Pancreas (tissue), 10 donors: ENCODE data around the gene MTPN. TPM values are rescaled to one million over a fixed set of nuclear protein-coding genes. Genes with fewer than 3 reads are reported as not detected.

Experiments used
- ATAC-seq, 4 donors: fragments of 200-7000 bp; cut with Tn5 transposase; one replicate each; pipeline versions ENCODE4 v1.8.0 to v1.9.1; 2020; ENCODE audit warnings: mild to moderate bottlenecking in 4 of 4, moderate library complexity in 4 of 4
- DNase-seq, 6 donors: peaks; one replicate each; pipeline ENCODE4 v3.0.0-alpha.2; 2020
- FAIRE-seq: peaks from 2 replicates; lab custom pipeline; 2012; peaks lifted over from hg19 to GRCh38; lab: Jason Lieb, UNC
- H3K27ac ChIP-seq, 4 donors: fragments of 200-600 bp; sonication (generic); 1 replicate in 3 of 4; 2 replicates in 1 of 4; pipeline versions ENCODE4 v1.5.0 to v1.8.0; 2020
- H3K27me3 ChIP-seq, 4 donors: fragments of 200-600 bp; one replicate each; pipeline ENCODE4 v1.8.0; 2021
- H3K36me3 ChIP-seq, 3 donors: fragments of 200-600 bp; sonication (generic) in 1 of 3; one replicate each; pipeline versions ENCODE4 v1.5.0 to v1.8.0; 2020 to 2021
- H3K4me1 ChIP-seq, 3 donors: fragments of 200-600 bp; one replicate each; pipeline ENCODE4 v1.8.0; 2021
- H3K4me3 ChIP-seq, 4 donors: fragments of 200-600 bp; sonication (generic) in 2 of 4; one replicate each; pipeline versions ENCODE4 v1.5.0 to v1.8.0; 2020 to 2021
- H3K9me3 ChIP-seq, 4 donors: fragments of 200-600 bp; one replicate each; pipeline ENCODE4 v1.8.0; 2021
- CTCF ChIP-seq, 4 donors: fragments of 200-600 bp; sonication (generic) in 3 of 4; IDR thresholded peaks; one replicate each; pipeline versions ENCODE4 v1.5.0 to v1.8.0; 2021; ENCODE audit warnings: antibody characterized with exemption in 4 of 4
- WGBS, 2 donors: extraction: QIAGEN DNeasy Blood & Tissue Kit; methylation state at CpG; one replicate each; pipeline ENCODE4 v1.1.7; 2013; 5-methylcytosine and 5-hydroxymethylcytosine counted together
- intact Hi-C, 3 donors: fragments of 100-400 bp; cut with DNase I; formaldehyde crosslinking; loops; one replicate each; pipeline versions ENCODE4 v1.11.1 to v1.14.2; 2022
- polyA plus RNA-seq, 2 donors: library from polyadenylated mRNA; stranded (reverse); fragments of 200-250 nt; gene quantifications; one replicate each; pipeline ENCODE4 v1.2.3, GENCODE V29; 2013
- total RNA-seq, 6 donors: library from RNA; stranded (reverse); fragmentation: NEBNext Ultra II Directional in 4 of 6; extraction: Animal tissue kit (Norgen Biotek cat#: 25700) in 4 of 6; gene quantifications; one replicate each; pipeline versions ENCODE4 v1.2.1 to v1.2.4, GENCODE V29; 2021 to 2023
- donor health status: healthy with polysubstance abuse.
- donor health status: DM: no; HTN: no; CAD: no; lungs with moderate emphysema.
- donor health status: DM: no; HTN: no; CAD: no.
- donor health status: control.
- donor health status: control.
- donor health status: Bipolar disorder and iron deficiency.
- donor health status: DM: yes; HTN: yes; CAD: no.
- donor health status: DM: no; HTN: no; CAD: no.
- donor health status: DM: no; HTN: no; CAD: no.
- donor health status: DM: yes; HTN: yes; CAD: no.

Gene MTPN
- total and polyA plus RNA-seq, 8 donors: 10.8 to 45.1 (median 21.6) TPM

GRCh38 chr7:136009488-136010079, 32.4 kb upstream of the MTPN start:
- TF ChIP-seq CTCF (IDR thresholded peaks at IDR 0.05): peak; percentile 24 to 68 (median 38)
- DNase-seq: no peak
- WGBS, 2 donors: 23 to 25% methylated on average over 4 of the region's 4 CpGs
- H3K9me3 ChIP-seq: no peaks in the 10 kb centered on the region
- peak; percentile 70 for FAIRE-seq
- no peaks in the 10 kb centered on the region for H3K36me3 ChIP-seq
- peaks cover 0 to 3% (median 0%) of the 10 kb centered on the region in 4 donors for H3K27me3 ChIP-seq
- H3K4me3 ChIP-seq: no peak overlapping the region
- H3K27ac ChIP-seq: no peak overlapping the region
- H3K4me1 ChIP-seq: no peaks in the 10 kb centered on the region
- ATAC-seq: peak in 3 of 4 donors; percentile 61 to 72 (median 68)
- intact Hi-C loops: loop anchor here in 2 of 3 donors (5.0 to 10.0 kb wide), 2 partner anchors 207 to 215 kb away; no protein-coding TSS in a partner anchor

- no peak for ATAC-seq
- TF ChIP-seq CTCF (IDR thresholded peaks at IDR 0.05): no peak
Measured at GRCh38 chr7:136006208-136006607, 29.0 kb upstream of the MTPN start.

GRCh38 chr7:136004083-136004482, 26.9 kb upstream of the MTPN start:
- ATAC-seq (no peak), DNase-seq (no peak), FAIRE-seq (no peak)
- no peak for TF ChIP-seq CTCF (IDR thresholded peaks at IDR 0.05)
- no peak overlapping the region for H3K27ac ChIP-seq
- H3K27me3 ChIP-seq: no peaks in the 10 kb centered on the region
- intact Hi-C loops: loop anchor here in 2 of 3 donors (5.0 to 10.0 kb wide), 2 partner anchors 197 to 209 kb away; no protein-coding TSS in a partner anchor
- H3K4me3 ChIP-seq: no peak overlapping the region
- WGBS, 2 donors: 81 to 85% methylated on average over 3 of the region's 3 CpGs
- no peaks in the 10 kb centered on the region for H3K4me1 ChIP-seq
- H3K9me3 ChIP-seq: no peaks in the 10 kb centered on the region
- H3K36me3 ChIP-seq: no peaks in the 10 kb centered on the region

More at GRCh38 chr7:136006208-136006607, 29.0 kb upstream of the MTPN start:
- H3K4me3 ChIP-seq: no peak overlapping the region
- no peaks in the 10 kb centered on the region for H3K27me3 ChIP-seq
- WGBS, 2 donors: 92 to 94% methylated on average over 3 of the region's 3 CpGs
- H3K36me3 ChIP-seq: no peaks in the 10 kb centered on the region
- H3K9me3 ChIP-seq: no peaks in the 10 kb centered on the region
- no peaks in the 10 kb centered on the region for H3K4me1 ChIP-seq
- intact Hi-C loops: loop anchor here in 1 of 3 donors (10.0 kb wide), 1 partner anchor 211 kb away; no protein-coding TSS in a partner anchor
- no peak overlapping the region for H3K27ac ChIP-seq
- FAIRE-seq: no peak
- no peak for DNase-seq

- no peaks in the 10 kb centered on the region for H3K36me3 ChIP-seq
- 23 to 31% methylated on average over 1 of the region's 1 CpG for WGBS, 2 donors
- intact Hi-C loops: loop anchor here in 2 of 3 donors (5.0 to 10.0 kb wide), 2 partner anchors 196 to 208 kb away; no protein-coding TSS in a partner anchor
- no peak overlapping the region for H3K27ac ChIP-seq
- no peaks in the 10 kb centered on the region for H3K27me3 ChIP-seq
- ATAC-seq (no peak), FAIRE-seq (no peak), DNase-seq (no peak)
- no peaks in the 10 kb centered on the region for H3K4me1 ChIP-seq
- no peaks in the 10 kb centered on the region for H3K9me3 ChIP-seq
- TF ChIP-seq CTCF (IDR thresholded peaks at IDR 0.05): no peak
- no peak overlapping the region for H3K4me3 ChIP-seq
Measured at GRCh38 chr7:136002802-136003201, 25.6 kb upstream of the MTPN start.
